Karpas-422 (cell line): ENCODE results near the gene MEAF6. TPM values are rescaled to one million over a fixed set of nuclear protein-coding genes. Genes with fewer than 3 reads are reported as not detected.

Source experiments
- DNase-seq: peaks from one replicate; pipeline ENCODE4 v3.0.0-alpha.2; 2015
- H2AFZ ChIP-seq: fragments of 200-600 bp; sonication (generic); 2 replicates; pipeline ENCODE4 v1.6.1; 2014; ENCODE audit warnings: antibody characterized with exemption, low read length, mixed read lengths
- H3K27ac ChIP-seq: fragments of 200-600 bp; sonication (generic); 2 replicates; pipeline ENCODE4 v1.5.1; 2014; ENCODE audit warnings: mild to moderate bottlenecking, low read length, moderate library complexity
- H3K27me3 ChIP-seq: fragments of 200-600 bp; sonication (generic); 2 replicates; pipeline ENCODE4 v1.6.1; 2014; ENCODE audit warnings: low read length, mixed read lengths
- H3K36me3 ChIP-seq: fragments of 200-600 bp; sonication (generic); 2 replicates; pipeline ENCODE4 v1.6.1; 2014; ENCODE audit warnings: low read length, mixed read lengths; ENCODE audit not compliant: insufficient read depth
- H3K4me1 ChIP-seq: fragments of 200-600 bp; sonication (generic); 2 replicates; pipeline ENCODE4 v1.6.1; 2014; ENCODE audit warnings: mild to moderate bottlenecking, low read length, mixed read lengths
- H3K4me2 ChIP-seq: fragments of 200-600 bp; sonication (generic); 2 replicates; pipeline ENCODE4 v1.6.1; 2014; ENCODE audit warnings: low read length, low read depth, mild to moderate bottlenecking; ENCODE audit not compliant: poor library complexity, severe bottlenecking
- H3K4me3 ChIP-seq: fragments of 200-600 bp; sonication (generic); 2 replicates; pipeline ENCODE4 v1.5.1; 2014; ENCODE audit warnings: mild to moderate bottlenecking, antibody characterized with exemption, low read length, mixed read lengths
- H3K79me2 ChIP-seq: fragments of 200-600 bp; sonication (generic); 2 replicates; pipeline ENCODE4 v1.6.1; 2014; ENCODE audit warnings: mild to moderate bottlenecking, low read length, mixed read lengths
- H3K9ac ChIP-seq: fragments of 200-600 bp; sonication (generic); 2 replicates; pipeline ENCODE4 v1.6.0; 2014; ENCODE audit warnings: low read length
- H3K9me2 ChIP-seq: fragments of 200-600 bp; sonication (generic), shearing (Covaris generic); replicated peaks from 2 replicates; pipeline ENCODE4 v1.6.0; 2014; ENCODE audit warnings: mild to moderate bottlenecking, low read length, moderate library complexity; ENCODE audit not compliant: insufficient read depth
- H3K9me3 ChIP-seq: fragments of 300-700, 200-600 bp; sonication (generic); 2 replicates; pipeline ENCODE4 v1.6.1; 2014; ENCODE audit warnings: low read length, mixed read lengths
- H4K20me1 ChIP-seq: fragments of 200-600 bp; sonication (generic); 2 replicates; pipeline ENCODE4 v1.6.1; 2014; ENCODE audit warnings: mild to moderate bottlenecking, antibody characterized with exemption, low read length, low read depth; ENCODE audit not compliant: insufficient read depth
- total RNA-seq: library from RNA; depleted of rRNA; stranded (reverse); fragments of >200 nt; shearing (Covaris generic); gene quantifications from 2 replicates; pipeline ENCODE4 v1.2.3, GENCODE V29; 2014; ENCODE audit warnings: low replicate concordance

Gene MEAF6
- total RNA-seq, 1 experiment from 2014 or later = 105 TPM

DNA sequence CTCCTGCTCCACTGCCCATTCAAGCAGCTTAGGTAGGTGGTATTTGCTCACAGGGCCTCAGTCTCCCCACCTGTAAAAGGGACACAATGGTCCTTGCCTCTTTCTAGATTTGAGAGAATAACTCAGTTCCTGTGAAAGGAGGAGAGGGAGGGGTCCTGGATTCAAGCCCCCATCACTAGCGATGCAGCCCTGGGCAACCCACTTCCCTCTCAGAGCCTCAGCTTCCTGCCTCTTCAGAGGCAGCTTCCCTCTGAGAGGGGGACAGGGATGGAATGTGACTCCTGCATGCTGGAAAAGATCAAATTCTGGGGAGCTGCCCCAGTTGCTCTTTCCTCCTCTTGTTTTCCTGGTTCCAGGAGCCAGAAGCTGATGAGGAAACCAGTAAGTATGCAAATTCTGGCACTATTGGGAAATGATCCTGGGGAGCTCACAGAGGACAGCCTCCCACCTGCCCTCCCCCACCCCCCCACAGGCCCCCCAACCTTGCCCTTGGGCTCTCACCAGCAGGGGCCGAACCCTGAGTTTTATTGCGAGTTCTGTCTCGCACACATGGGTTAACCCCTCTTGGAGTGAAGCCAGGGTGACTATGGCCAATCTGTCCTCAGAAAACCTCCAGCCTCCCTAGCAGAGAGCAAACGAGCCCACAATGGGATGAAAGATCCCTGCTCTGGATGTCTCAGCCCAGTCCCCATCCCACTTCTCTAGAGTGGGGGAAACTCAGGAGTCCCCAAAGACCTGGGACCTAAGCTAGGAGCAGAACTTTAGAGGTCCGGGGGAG, 28.5 kb downstream of the MEAF6 start:
- DNase-seq = no peak
- Histone ChIP-seq H3K4me2 (no peak overlapping the region), H3K9ac (no peak overlapping the region), H3K9me3 (no peaks in the 10 kb centered on the region), H4K20me1 (no peaks in the 10 kb centered on the region), H3K4me3 (no peak overlapping the region), H3K36me3 (peaks cover 6% of the 10 kb centered on the region), H2AFZ (no peak overlapping the region), H3K27me3 (no peaks in the 10 kb centered on the region), H3K27ac (no peak overlapping the region), H3K9me2 (no peaks in the 10 kb centered on the region), H3K79me2 (no peaks in the 10 kb centered on the region), H3K4me1 (peaks cover 9% of the 10 kb centered on the region)

DNA sequence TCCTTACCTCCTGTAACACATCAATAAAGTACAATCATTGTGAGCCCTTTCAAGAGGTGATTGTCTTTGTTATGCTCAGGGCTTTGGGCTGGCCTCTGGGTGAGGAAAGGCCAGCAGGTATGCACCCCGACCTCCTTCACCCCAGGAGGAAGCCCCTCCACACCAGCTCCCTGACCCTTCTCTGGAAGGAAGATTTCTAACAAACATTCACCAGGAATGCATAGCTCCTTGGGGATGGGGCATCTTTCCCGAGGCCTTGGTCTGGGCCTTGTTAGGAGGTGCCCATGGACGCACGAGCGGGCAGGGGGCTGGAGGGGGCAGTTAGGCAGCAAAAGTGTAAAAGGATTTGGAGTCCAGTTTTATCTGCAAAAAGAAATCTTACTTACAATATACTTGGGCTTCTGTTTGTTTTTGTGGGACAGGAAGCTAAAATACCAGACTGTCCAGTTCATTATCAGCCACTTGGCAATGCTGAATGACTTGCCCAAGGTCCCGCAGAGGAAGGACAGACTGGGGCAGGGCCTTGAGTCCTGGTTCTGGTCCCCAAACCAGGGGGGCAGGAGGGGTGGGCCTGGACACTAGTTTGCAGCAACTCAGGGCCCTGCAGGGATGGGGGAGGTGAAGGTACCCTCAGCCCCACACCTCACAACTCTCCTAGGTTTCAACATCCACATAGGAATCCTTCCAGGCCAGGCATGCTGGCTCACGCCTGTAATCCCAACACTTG, 30.1 kb downstream of the MEAF6 start:
- Histone ChIP-seq H4K20me1 (no peaks in the 10 kb centered on the region), H3K27me3 (no peaks in the 10 kb centered on the region), H3K4me2 (no peak overlapping the region), H3K4me3 (no peak overlapping the region), H3K4me1 (peaks cover 17% of the 10 kb centered on the region), H3K9me3 (no peaks in the 10 kb centered on the region), H3K79me2 (peaks cover 5% of the 10 kb centered on the region; the same call in 1 of the 2 replicates), H3K9me2 (no peaks in the 10 kb centered on the region), H3K36me3 (peaks cover 9% of the 10 kb centered on the region; the same call in 1 of the 2 replicates), H2AFZ (no peak overlapping the region), H3K27ac (no peak overlapping the region), H3K9ac (no peak overlapping the region)
- no peak for DNase-seq

DNA sequence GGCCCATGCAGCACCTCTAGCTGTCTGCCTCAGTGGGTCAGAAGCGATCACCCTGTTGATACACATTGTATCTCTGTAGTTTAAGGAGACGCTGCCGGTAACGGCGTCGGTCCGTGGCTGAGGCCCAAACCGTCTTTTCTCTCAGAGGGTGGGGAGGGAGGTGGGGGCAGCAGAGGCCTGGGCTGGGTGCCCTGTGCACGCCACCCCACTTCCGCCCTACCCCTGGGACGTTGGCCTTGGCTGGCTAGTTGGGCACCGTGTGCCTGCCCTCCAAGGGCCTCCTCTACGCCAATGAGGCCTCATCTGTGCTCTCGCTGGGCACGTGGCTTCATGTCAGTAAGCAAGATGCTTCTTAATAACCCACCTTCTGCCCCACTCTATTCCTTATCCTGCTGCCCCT, 30.8 kb downstream of the MEAF6 start:
- Histone ChIP-seq H3K4me2 (no peak overlapping the region), H3K4me1 (peaks cover 24% of the 10 kb centered on the region), H3K4me3 (no peak overlapping the region), H4K20me1 (no peaks in the 10 kb centered on the region), H3K27me3 (no peaks in the 10 kb centered on the region), H3K9me3 (no peaks in the 10 kb centered on the region), H3K27ac (no peak overlapping the region), H3K36me3 (peaks cover 7% of the 10 kb centered on the region; the same call in 1 of the 2 replicates), H3K79me2 (peaks cover 6% of the 10 kb centered on the region; the same call in 1 of the 2 replicates), H3K9me2 (no peaks in the 10 kb centered on the region), H2AFZ (no peak overlapping the region), H3K9ac (no peak overlapping the region)
- DNase-seq = no peak

DNA sequence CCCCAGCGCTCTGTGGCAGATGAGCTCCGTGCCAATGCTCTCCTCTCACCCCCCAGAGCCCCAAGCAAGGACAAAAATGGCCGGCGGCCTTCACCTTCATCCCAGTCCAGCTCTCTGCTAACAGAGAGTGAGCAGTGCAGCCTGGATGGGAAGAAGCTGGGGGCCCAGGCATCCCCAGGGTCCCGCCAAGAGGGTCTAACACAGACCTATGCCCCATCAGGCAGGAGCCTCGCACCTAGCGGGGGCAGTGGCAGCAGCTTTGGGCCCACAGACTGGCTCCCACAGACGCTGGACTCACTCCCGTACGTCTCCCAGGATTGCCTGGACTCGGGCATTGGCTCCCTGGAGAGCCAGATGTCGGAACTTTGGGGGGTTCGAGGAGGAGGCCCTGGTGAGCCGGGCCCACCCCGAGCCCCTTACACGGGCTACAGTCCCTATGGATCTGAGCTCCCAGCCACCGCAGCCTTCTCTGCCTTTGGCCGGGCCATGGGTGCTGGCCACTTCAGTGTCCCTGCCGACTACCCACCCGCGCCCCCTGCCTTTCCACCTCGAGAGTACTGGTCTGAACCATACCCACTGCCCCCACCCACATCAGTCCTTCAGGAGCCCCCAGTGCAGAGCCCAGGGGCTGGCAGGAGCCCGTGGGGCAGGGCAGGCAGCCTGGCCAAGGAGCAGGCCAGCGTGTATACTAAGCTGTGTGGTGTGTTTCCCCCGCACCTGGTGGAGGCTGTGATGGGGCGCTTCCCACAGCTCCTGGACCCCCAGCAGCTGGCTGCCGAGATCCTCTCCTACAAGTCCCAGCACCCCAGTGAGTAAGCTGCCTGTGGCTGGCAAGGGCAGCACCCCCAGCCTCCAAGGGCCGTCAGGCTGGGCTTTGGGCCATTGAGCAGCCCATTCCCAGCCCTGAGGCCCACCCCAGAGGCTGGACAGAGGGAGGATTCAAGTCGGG, 31.5 kb downstream of the MEAF6 start:
- Histone ChIP-seq H3K4me2 (no peak overlapping the region), H3K9me3 (no peaks in the 10 kb centered on the region), H3K9me2 (no peaks in the 10 kb centered on the region), H3K4me1 (peaks cover 31% of the 10 kb centered on the region), H4K20me1 (no peaks in the 10 kb centered on the region; the same call in 1 of the 2 replicates), H3K27ac (no peak overlapping the region), H3K79me2 (peaks cover 6% of the 10 kb centered on the region; the same call in 1 of the 2 replicates), H3K9ac (no peak overlapping the region), H3K36me3 (peaks cover 7% of the 10 kb centered on the region; the same call in 1 of the 2 replicates), H3K27me3 (no peaks in the 10 kb centered on the region), H2AFZ (no peak overlapping the region), H3K4me3 (no peak overlapping the region)
- no peak for DNase-seq

DNA sequence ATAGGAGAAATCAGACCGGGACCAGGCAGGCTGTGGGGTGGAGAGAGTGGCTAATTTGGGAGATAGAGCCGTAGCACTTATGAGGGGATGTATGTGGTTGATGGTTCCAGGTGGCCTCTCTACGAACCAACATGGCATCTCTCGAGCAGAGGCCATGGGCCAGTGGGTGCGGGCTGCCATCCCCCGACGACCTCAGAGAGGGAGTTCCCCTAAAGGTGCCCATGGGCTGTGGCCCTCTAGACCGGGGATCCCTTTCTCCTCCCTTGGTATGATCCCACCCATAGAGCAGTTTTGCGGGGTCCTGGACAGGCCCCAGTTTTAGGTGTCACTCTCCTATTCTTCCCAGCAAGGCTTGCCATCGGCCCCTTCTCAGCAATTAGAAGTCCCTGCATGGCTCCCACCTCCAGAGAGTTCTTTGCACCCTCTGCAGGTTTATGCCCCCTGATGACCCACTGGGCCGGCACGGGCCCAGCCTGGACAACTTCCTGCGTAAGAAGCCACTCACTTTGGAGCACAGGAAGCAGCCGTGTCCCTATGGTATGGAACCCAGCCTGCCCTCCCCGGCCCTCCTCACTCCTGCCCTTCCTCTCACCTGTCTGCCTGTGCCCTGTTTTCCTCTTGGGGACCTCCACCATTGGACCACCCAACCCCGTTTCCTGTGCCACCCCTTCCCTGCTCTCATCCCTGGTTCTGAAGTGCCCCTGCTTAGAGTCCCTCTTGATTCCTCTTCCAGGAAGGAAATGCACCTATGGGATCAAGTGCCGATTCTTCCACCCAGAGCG, 32.4 kb downstream of the MEAF6 start:
- Histone ChIP-seq H3K79me2 (peaks cover 15% of the 10 kb centered on the region; the same call in 1 of the 2 replicates), H3K27ac (no peak overlapping the region)

DNA sequence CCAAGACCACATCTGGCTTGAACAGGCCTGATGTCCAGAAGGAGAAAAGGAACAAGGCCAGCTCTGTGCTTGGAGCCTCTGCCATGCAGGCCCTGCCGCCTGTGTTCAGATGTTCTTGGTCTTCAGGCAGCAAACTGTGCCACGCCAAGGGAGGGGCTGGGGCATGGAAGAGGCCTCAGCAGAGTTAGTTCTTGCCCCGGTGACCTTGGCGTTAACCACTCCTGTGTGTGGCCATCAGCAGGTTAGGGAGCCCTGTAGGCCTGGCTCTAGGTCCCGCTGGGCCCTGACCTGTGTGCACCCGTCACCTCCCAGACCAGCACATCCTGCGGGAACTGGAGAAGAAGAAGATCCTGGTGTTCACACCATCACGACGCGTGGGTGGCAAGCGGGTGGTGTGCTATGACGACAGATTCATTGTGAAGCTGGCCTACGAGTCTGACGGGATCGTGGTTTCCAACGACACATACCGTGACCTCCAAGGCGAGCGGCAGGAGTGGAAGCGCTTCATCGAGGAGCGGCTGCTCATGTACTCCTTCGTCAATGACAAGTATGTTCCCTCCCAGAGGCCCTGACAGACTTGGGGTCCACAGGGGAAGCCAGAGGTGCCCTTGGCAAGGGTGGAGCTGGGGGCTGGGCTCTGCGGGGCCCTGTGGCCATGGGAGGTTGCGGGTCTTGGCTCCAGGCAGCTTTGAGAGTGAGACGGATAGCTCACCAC, 33.1 kb downstream of the MEAF6 start:
- peaks cover 20% of the 10 kb centered on the region; the same call in 1 of the 2 replicates for H3K79me2 ChIP-seq
- H2AFZ ChIP-seq = no peak overlapping the region
- H4K20me1 ChIP-seq = peaks cover 9% of the 10 kb centered on the region; the same call in 1 of the 2 replicates
- no peak overlapping the region for H3K27ac ChIP-seq
- no peak overlapping the region for H3K9ac ChIP-seq
- peaks cover 7% of the 10 kb centered on the region; the same call in 1 of the 2 replicates for H3K36me3 ChIP-seq
- H3K9me3 ChIP-seq = no peaks in the 10 kb centered on the region
- H3K4me3 ChIP-seq = no peak overlapping the region
- peaks cover 39% of the 10 kb centered on the region for H3K4me1 ChIP-seq
- no peak overlapping the region for H3K4me2 ChIP-seq
- no peaks in the 10 kb centered on the region for H3K9me2 ChIP-seq
- no peaks in the 10 kb centered on the region for H3K27me3 ChIP-seq
- DNase-seq = no peak

More for the DNA sequence above, 32.4 kb downstream of the MEAF6 start:
- Histone ChIP-seq H2AFZ (no peak overlapping the region), H3K4me3 (no peak overlapping the region), H4K20me1 (peaks cover 5% of the 10 kb centered on the region; the same call in 1 of the 2 replicates), H3K9me3 (no peaks in the 10 kb centered on the region), H3K27me3 (no peaks in the 10 kb centered on the region), H3K9me2 (no peaks in the 10 kb centered on the region), H3K4me2 (no peak overlapping the region), H3K36me3 (peaks cover 7% of the 10 kb centered on the region; the same call in 1 of the 2 replicates), H3K4me1 (peaks cover 39% of the 10 kb centered on the region), H3K9ac (no peak overlapping the region)
- no peak for DNase-seq
